Measurements from ENCODE around the gene FGF12. TPM values are rescaled to one million over a fixed set of nuclear protein-coding genes. Genes with fewer than 3 reads are reported as not detected.

FGF12 gene
- total and polyA plus RNA-seq, 2 donors: 0.72 to 4.5 TPM

DNA sequence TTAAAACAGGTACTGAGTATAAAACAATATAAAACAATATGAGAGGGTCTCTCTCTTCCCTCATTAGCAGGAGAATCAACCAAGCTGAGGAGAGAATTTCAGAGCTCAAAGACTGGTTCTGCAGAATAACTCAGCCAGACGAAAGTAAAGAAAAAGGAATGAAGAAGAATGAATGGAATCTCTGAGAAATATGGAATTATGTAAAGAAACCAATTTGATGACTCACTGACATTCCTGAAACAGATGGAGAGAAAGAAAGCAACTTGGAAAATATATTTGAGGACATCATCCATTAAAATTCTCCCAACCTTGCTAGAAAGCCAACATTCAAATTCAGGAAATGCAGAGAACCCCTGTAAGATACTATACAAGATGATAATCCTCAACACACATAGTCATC lies 635.5 kb downstream of the FGF12 start:
- 36% methylated on average over 1 of the region's 1 CpG for WGBS
- Histone ChIP-seq H3K4me1 (ENCODE audit: insufficient read depth) (no peaks in the 10 kb centered on the region), H3K27ac (ENCODE audit: low read depth) (no peak overlapping the region), H3K4me3 (ENCODE audit: low read depth, low read length) (no peak overlapping the region), H3K36me3 (ENCODE audit: insufficient read depth) (no peaks in the 10 kb centered on the region)
- DNase-seq (ENCODE audit: extremely low spot score): no peak

DNA sequence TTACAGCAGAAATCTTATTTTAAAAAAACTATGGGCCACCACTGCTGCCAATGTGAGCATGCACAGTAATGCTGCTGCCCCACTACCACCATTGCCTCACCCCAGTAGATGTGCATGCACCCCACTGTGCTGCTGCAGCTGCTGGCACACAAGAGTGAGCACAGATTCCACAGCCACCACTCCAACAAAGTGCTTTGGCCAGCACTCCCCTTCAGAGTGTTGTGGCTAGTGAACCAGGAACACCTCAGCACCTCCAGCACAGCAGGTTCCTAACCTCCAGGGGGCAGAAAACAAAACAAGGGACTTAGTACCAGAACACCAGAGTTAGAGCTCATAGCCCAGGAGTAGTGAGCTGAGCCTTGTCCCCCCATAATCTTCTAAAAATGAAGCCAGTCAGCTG lies 636.8 kb downstream of the FGF12 start:
- no peaks in the 10 kb centered on the region for H3K4me1 ChIP-seq (ENCODE audit: insufficient read depth)
- H3K4me3 ChIP-seq (ENCODE audit: low read depth, low read length): no peak overlapping the region
- no peak for DNase-seq (ENCODE audit: extremely low spot score)

More for the DNA sequence above, 636.8 kb downstream of the FGF12 start:
- no peak overlapping the region for H3K27ac ChIP-seq (ENCODE audit: low read depth)
- no peaks in the 10 kb centered on the region for H3K36me3 ChIP-seq (ENCODE audit: insufficient read depth)

Small RNA genes lying within 50 kb of the gene (small RNA-seq; reads per million reads assigned to genes)
- gene RF01210 (not detected), gene RNU1-20P (not detected)

Other genes starting within 250 kb of the FGF12 start
- 22.6 TPM for gene MB21D2, start 190.3 kb upstream of the FGF12 start, total RNA-seq
- 4.1 TPM for gene MB21D2, start 190.3 kb upstream of the FGF12 start, polyA plus RNA-seq